H1 (cell line): Measurements from ENCODE around the gene MSH2. TPM values are rescaled to one million over a fixed set of nuclear protein-coding genes. Genes with fewer than 3 reads are reported as not detected.
"Not testable (repeated sequence)": the region's sequence is repeated elsewhere in the genome, so short reads cannot be mapped to it uniquely, and the experiment has no call there.

Experiments
- CTCF ChIA-PET: fragments of 300-600 bp; sonication (Branson Sonifier 250); formaldehyde crosslinking; loops from one replicate; lab custom pipeline; 2021; ENCODE audit not compliant: partially characterized antibody; lab: Charles Lee
- POLR2A ChIA-PET: fragments of 300-600 bp; sonication (Branson Sonifier 250); formaldehyde crosslinking; loops from one replicate; lab custom pipeline; 2021; ENCODE audit warnings: inconsistent platforms; ENCODE audit not compliant: partially characterized antibody; lab: Charles Lee
- DNase-seq, 2 experiments: peaks; one replicate each; pipeline versions ENCODE4 v3.0.0 to v3.0.0-alpha.2; 2010 to 2022; ENCODE audit warnings: low spot score in 2 of 2, low read depth in 1 of 2, mixed read lengths in 1 of 2
- FAIRE-seq: peaks from 2 replicates; lab custom pipeline; 2011; peaks lifted over from hg19 to GRCh38; lab: Jason Lieb, UNC
- H2AFZ ChIP-seq: 2 replicates; pipeline ENCODE4 v1.8.1; 2012; ENCODE audit warnings: low read length, inconsistent platforms
- H2AK5ac ChIP-seq: 2 replicates; pipeline ENCODE4 v1.6.1; 2013; ENCODE audit warnings: low read depth, low read length
- H2BK120ac ChIP-seq: replicated peaks from 2 replicates; pipeline ENCODE3; 2013; ENCODE audit warnings: low read depth, low read length, inconsistent platforms
- H2BK12ac ChIP-seq: 2 replicates; pipeline ENCODE4 v1.6.1; 2013; ENCODE audit warnings: low read depth, low read length
- H2BK15ac ChIP-seq: 2 replicates; pipeline ENCODE4 v1.6.1; 2013; ENCODE audit warnings: low read length
- H2BK20ac ChIP-seq: 2 replicates; pipeline ENCODE4 v1.6.1; 2013; ENCODE audit warnings: low read length
- H2BK5ac ChIP-seq: 2 replicates; pipeline ENCODE4 v1.6.1; 2013; ENCODE audit warnings: low read depth, low read length
- H3K14ac ChIP-seq: 2 replicates; pipeline ENCODE4 v1.6.1; 2013; ENCODE audit warnings: inconsistent platforms; ENCODE audit not compliant: insufficient read length
- H3K18ac ChIP-seq: 2 replicates; pipeline ENCODE4 v1.6.1; 2013; ENCODE audit warnings: low read length; ENCODE audit errors: extremely low read depth
- H3K23ac ChIP-seq: 2 replicates; pipeline ENCODE4 v1.6.1; 2013; ENCODE audit warnings: inconsistent platforms; ENCODE audit not compliant: insufficient read length
- H3K23me2 ChIP-seq: 2 replicates; pipeline ENCODE4 v1.6.1; 2013; ENCODE audit warnings: low read depth, low read length
- H3K27ac ChIP-seq: 2 replicates; pipeline ENCODE4 v1.6.1; 2011; ENCODE audit warnings: low read depth, low read length, inconsistent platforms
- H3K27me3 ChIP-seq, 4 experiments: replicated peaks in 1 of 4; 1 replicate in 1 of 4; 2 replicates in 3 of 4; pipeline versions ENCODE4 v1.6.1 to v1.8.1; 2011 to 2013; ENCODE audit warnings: low read length in 3 of 4, mild to moderate bottlenecking in 3 of 4, inconsistent platforms in 2 of 4, mixed read lengths in 2 of 4, moderate library complexity in 1 of 4; ENCODE audit not compliant: control insufficient read depth in 3 of 4, insufficient read depth in 3 of 4; ENCODE audit errors: extremely low read depth in 1 of 4
- H3K36me3 ChIP-seq, 4 experiments: 2 replicates each; pipeline versions ENCODE4 v1.6.1 to v1.8.1; 2011 to 2013; ENCODE audit warnings: mild to moderate bottlenecking in 4 of 4, low read length in 3 of 4, moderate library complexity in 2 of 4, control low read depth in 1 of 4, inconsistent platforms in 1 of 4; ENCODE audit not compliant: insufficient read depth in 4 of 4, control insufficient read depth in 2 of 4
- H3K4ac ChIP-seq: replicated peaks from 2 replicates; pipeline ENCODE3; 2013; ENCODE audit warnings: low read length, low read depth, mixed read lengths, inconsistent platforms; ENCODE audit not compliant: insufficient read length
- H3K4me1 ChIP-seq, 4 experiments: replicated peaks in 1 of 4; 1 replicate in 1 of 4; 2 replicates in 3 of 4; pipeline versions ENCODE4 v1.6.1 to v1.8.1; 2011 to 2013; ENCODE audit warnings: low read length in 3 of 4, inconsistent platforms in 2 of 4, mixed read lengths in 1 of 4; ENCODE audit not compliant: insufficient read depth in 4 of 4, control insufficient read depth in 3 of 4
- H3K4me2 ChIP-seq, 2 experiments: 2 replicates each; pipeline versions ENCODE4 v1.6.1 to v1.8.1; 2011 to 2013; ENCODE audit warnings: low read depth in 2 of 2, low read length in 2 of 2, control low read depth in 1 of 2, inconsistent platforms in 1 of 2, mild to moderate bottlenecking in 1 of 2; ENCODE audit not compliant: insufficient read depth in 1 of 2
- H3K4me3 ChIP-seq, 4 experiments: fragments of 200-600, 300-600 bp in 1 of 4; sonication (generic), shearing (Covaris generic), sonication (Bioruptor Twin) in 1 of 4; 2 replicates each; pipeline versions ENCODE4 v1.5.1 to v1.8.1; 2011 to 2016; ENCODE audit warnings: low read length in 4 of 4, low read depth in 3 of 4, control low read depth in 2 of 4, inconsistent platforms in 2 of 4, mild to moderate bottlenecking in 2 of 4, mixed read lengths in 1 of 4, moderate library complexity in 1 of 4; ENCODE audit not compliant: insufficient read depth in 2 of 4; ENCODE audit errors: extremely low read depth in 1 of 4
- H3K56ac ChIP-seq: replicated peaks from 2 replicates; pipeline ENCODE3; 2013; ENCODE audit warnings: low read depth, mild to moderate bottlenecking, mixed read lengths, low read length, inconsistent platforms; ENCODE audit not compliant: insufficient read length
- H3K79me1 ChIP-seq: 2 replicates; pipeline ENCODE4 v1.6.1; 2013; ENCODE audit warnings: low read depth, low read length, control low read depth
- H3K79me2 ChIP-seq, 2 experiments: 2 replicates each; pipeline versions ENCODE4 v1.6.1 to v1.8.1; 2012 to 2013; ENCODE audit warnings: low read length in 2 of 2, mild to moderate bottlenecking in 2 of 2, inconsistent platforms in 1 of 2; ENCODE audit not compliant: insufficient read depth in 2 of 2, control insufficient read depth in 1 of 2
- H3K9ac ChIP-seq, 4 experiments: replicated peaks in 1 of 4; 1 replicate in 1 of 4; 2 replicates in 3 of 4; pipeline versions ENCODE4 v1.6.1 to v1.8.1; 2011 to 2013; ENCODE audit warnings: low read depth in 3 of 4, low read length in 3 of 4, control low read depth in 2 of 4, mild to moderate bottlenecking in 2 of 4, moderate library complexity in 2 of 4, inconsistent platforms in 1 of 4; ENCODE audit errors: extremely low read depth in 1 of 4
- H3K9me3 ChIP-seq, 2 experiments: 2 replicates each; pipeline versions ENCODE4 v1.6.1 to v1.8.1; 2012 to 2013; ENCODE audit warnings: mild to moderate bottlenecking in 2 of 2, moderate library complexity in 2 of 2, control low read depth in 1 of 2, inconsistent platforms in 1 of 2, low read depth in 1 of 2, low read length in 1 of 2, mixed read lengths in 1 of 2; ENCODE audit not compliant: insufficient read depth in 2 of 2
- H4K20me1 ChIP-seq, 2 experiments: replicated peaks in 1 of 2; 2 replicates each; pipeline versions ENCODE3 to v1.8.1; 2011 to 2013; ENCODE audit warnings: inconsistent platforms in 2 of 2, low read length in 2 of 2, mild to moderate bottlenecking in 1 of 2; ENCODE audit not compliant: insufficient read depth in 2 of 2, control insufficient read depth in 1 of 2
- H4K5ac ChIP-seq: 2 replicates; pipeline ENCODE4 v1.6.1; 2013; ENCODE audit warnings: low read length, low read depth, mixed read lengths, inconsistent platforms; ENCODE audit not compliant: insufficient read length
- H4K8ac ChIP-seq: 2 replicates; pipeline ENCODE4 v1.8.0; 2013; ENCODE audit warnings: mild to moderate bottlenecking, moderate library complexity, low read length, inconsistent platforms; ENCODE audit not compliant: insufficient read depth; ENCODE audit errors: extremely low read depth
- H4K91ac ChIP-seq: replicated peaks from 2 replicates; pipeline ENCODE3; 2013; ENCODE audit warnings: low read length, mixed read lengths, inconsistent platforms; ENCODE audit not compliant: insufficient read length
- CHD2 ChIP-seq: IDR thresholded peaks from 2 replicates; pipeline ENCODE4 v1.6.1; 2012; ENCODE audit warnings: low read length, improper control_type of control experiment
- CTCF ChIP-seq, 3 experiments: IDR thresholded peaks; 1 replicate in 2 of 3; 2 replicates in 1 of 3; pipeline versions ENCODE4 v1.5.1 to v1.6.1; 2011; ENCODE audit warnings: low read length in 3 of 3, mild to moderate bottlenecking in 3 of 3, inconsistent platforms in 2 of 3, low read depth in 1 of 3, moderate library complexity in 1 of 3; ENCODE audit not compliant: insufficient read depth in 1 of 3; ENCODE audit errors: control extremely low read depth in 1 of 3
- MAX ChIP-seq: IDR thresholded peaks from 2 replicates; pipeline ENCODE4 v1.6.1; 2012; ENCODE audit warnings: inconsistent platforms
- POLR2AphosphoS5 ChIP-seq: IDR thresholded peaks from 2 replicates; pipeline ENCODE4 v1.6.1; 2011; ENCODE audit warnings: low read depth, low read length
- RNF2 ChIP-seq: fragments of 200-900, 300-1000 bp; sonication (generic); IDR thresholded peaks from 2 replicates; pipeline ENCODE4 v1.7.1; 2016; ENCODE audit warnings: borderline replicate concordance, low read depth, mild to moderate bottlenecking, antibody characterized with exemption, low read length; ENCODE audit not compliant: poor library complexity, severe bottlenecking; ENCODE audit errors: missing control alignments
- SP1 ChIP-seq: IDR thresholded peaks from 2 replicates; pipeline ENCODE4 v1.6.1; 2011; ENCODE audit warnings: low read depth, low read length
- SRF ChIP-seq: IDR thresholded peaks from 2 replicates; pipeline ENCODE4 v1.6.1; 2011; ENCODE audit warnings: mild to moderate bottlenecking, low read depth, low read length, moderate library complexity
- TCF12 ChIP-seq: IDR thresholded peaks from 2 replicates; pipeline ENCODE4 v1.6.1; 2011; ENCODE audit warnings: low read depth, mild to moderate bottlenecking, low read length
- WGBS, 2 experiments: shearing (Covaris generic) in 1 of 2; methylation state at CpG; one replicate each; pipeline versions ENCODE4 v1.1.6 to v1.1.7; 2013 to 2015; ENCODE audit warnings: low lambda C conversion rate in 2 of 2, mixed read lengths in 2 of 2, inconsistent platforms in 1 of 2, low coverage in 1 of 2, missing lambda C conversion rate in 1 of 2; ENCODE audit not compliant: insufficient replicate concordance in 2 of 2, insufficient coverage in 1 of 2, insufficient read length in 1 of 2; ENCODE audit errors: extremely low coverage in 1 of 2, missing lambda C conversion rate in 1 of 2; 5-methylcytosine and 5-hydroxymethylcytosine counted together
- polyA plus RNA-seq, 7 experiments: library from polyadenylated mRNA; depleted of rRNA in 3 of 7; stranded (reverse) in 5 of 7; unstranded in 2 of 7; fragments of >200 nt in 5 of 7; fragments of 200-250 nt in 2 of 7; gene quantifications; 1 replicate in 5 of 7; 2 replicates in 1 of 7; 4 replicates in 1 of 7; pipeline versions ENCODE4 v1.2.1 to v1.2.3, GENCODE V29; 2011 to 2013; ENCODE audit warnings: missing spikeins in 2 of 7, mixed read lengths in 2 of 7
- total RNA-seq: library from RNA; stranded (reverse); fragmentation: NEBNext Ultra II Directional; extraction: Animal tissue kit (Norgen Biotek cat#: 25700); gene quantifications from 2 replicates; pipeline ENCODE4 v1.2.1, GENCODE V29; 2021

Gene MSH2
- total and polyA plus RNA-seq, 2 of the 8 experiments (the other 6 are each of a cell fraction or from before 2014, with no cell fraction given): 64.1 to 228 TPM

GRCh38 chr2:47501374-47502200 is 98.6 kb downstream of the MSH2 start (continued):
- TF ChIP-seq CTCF (IDR thresholded peaks at IDR 0.05; ENCODE audit: control extremely low read depth in 1 of 3, insufficient read depth in 1 of 3, low read depth in 1 of 3, low read length in 3 of 3): no peak
- TF ChIP-seq RNF2: no peak
- no peak for TF ChIP-seq MAX
- TF ChIP-seq SRF: no peak
- TF ChIP-seq CHD2: no peak
- TF ChIP-seq SP1: no peak
- TF ChIP-seq POLR2AphosphoS5: no peak
- TF ChIP-seq TCF12: no peak

- H3K14ac ChIP-seq, H4K20me1 ChIP-seq, H2AK5ac ChIP-seq, H3K56ac ChIP-seq, H3K23ac ChIP-seq, H3K18ac ChIP-seq, H2BK15ac ChIP-seq, H2BK12ac ChIP-seq, DNase-seq, H2AFZ ChIP-seq, H3K4me1 ChIP-seq, H3K27me3 ChIP-seq, H3K79me1 ChIP-seq, H3K79me2 ChIP-seq, H3K27ac ChIP-seq, H2BK120ac ChIP-seq, H3K9ac ChIP-seq, H3K23me2 ChIP-seq, H2BK20ac ChIP-seq, H3K36me3 ChIP-seq, H4K8ac ChIP-seq, H3K4ac ChIP-seq, H4K5ac ChIP-seq, H2BK5ac ChIP-seq, H4K91ac ChIP-seq, POLR2A ChIA-PET, H3K4me3 ChIP-seq, H3K4me2 ChIP-seq, FAIRE-seq: not testable (repeated sequence)
- CTCF ChIA-PET: interaction anchor here (1.8 kb wide), 1 partner anchor 10 kb away, joined by 4 read pairs; no protein-coding TSS in a partner anchor
- 80% methylated on average over 2 of the region's 2 CpGs; no CpG with 5 or more reads in 1 of the 2 experiments for WGBS, 2 experiments
- H3K9me3 ChIP-seq: peaks cover 30 to 32% of the 10 kb centered on the region in 2 experiments
These were observed 99.5 kb downstream of the MSH2 start for GRCh38 chr2:47502498-47502897.
